ENCODE results near the gene DPF3. TPM values are rescaled to one million over a fixed set of nuclear protein-coding genes. Genes with fewer than 3 reads are reported as not detected.

Gene DPF3
- total RNA-seq, 1 experiment from 2014 or later: 0.31 TPM

- ATAC-seq (no peak), DNase-seq (ENCODE audit: low spot score) (no peak)
- TF ChIP-seq ZNF232 (CRISPR knock-in tag; IDR thresholded peaks at IDR 0.05) (no peak), ZBTB43 (CRISPR knock-in tag; IDR thresholded peaks at IDR 0.05) (no peak), RORB (CRISPR knock-in tag; IDR thresholded peaks at IDR 0.05) (no peak), ZNF532 (CRISPR knock-in tag; IDR thresholded peaks at IDR 0.05; ENCODE audit: borderline replicate concordance) (no peak), HMGXB4 (CRISPR knock-in tag; IDR thresholded peaks at IDR 0.05) (no peak), E2F1 (CRISPR knock-in tag; IDR thresholded peaks at IDR 0.05) (no peak), ERG (CRISPR knock-in tag; IDR thresholded peaks at IDR 0.05) (no peak), NFYB (CRISPR knock-in tag; conservative IDR thresholded peaks at IDR 0.05; ENCODE audit: low read depth) (no peak), NFATC4 (CRISPR knock-in tag; IDR thresholded peaks at IDR 0.05) (no peak), PREB (CRISPR knock-in tag; IDR thresholded peaks at IDR 0.05; ENCODE audit: borderline replicate concordance) (no peak), CREM (CRISPR knock-in tag; IDR thresholded peaks at IDR 0.05) (no peak), SOX15 (CRISPR knock-in tag; IDR thresholded peaks at IDR 0.05) (no peak), ZNF263 (CRISPR knock-in tag; IDR thresholded peaks at IDR 0.05; ENCODE audit: low read depth) (no peak), STAT6 (CRISPR knock-in tag; conservative IDR thresholded peaks at IDR 0.05; ENCODE audit: low read depth) (no peak), NR3C1 (CRISPR knock-in tag; conservative IDR thresholded peaks at IDR 0.05; ENCODE audit: low read depth) (no peak), ZNF396 (CRISPR knock-in tag; IDR thresholded peaks at IDR 0.05; ENCODE audit: borderline replicate concordance) (no peak), USF1 (CRISPR knock-in tag; IDR thresholded peaks at IDR 0.05) (no peak), JUN (CRISPR knock-in tag; IDR thresholded peaks at IDR 0.05) (no peak)
- no peaks in the 10 kb centered on the region for H3K27me3 Mint-ChIP-seq (ENCODE audit: low read depth)
- no peaks in the 10 kb centered on the region for H3K4me1 Mint-ChIP-seq
- no peak overlapping the region for H3K27ac Mint-ChIP-seq
- CTCF ChIA-PET: interaction anchor here (1.4 to 1.8 kb wide), 2 partner anchors 11 to 32 kb away, joined by 4 to 5 read pairs; no protein-coding TSS in a partner anchor
- H3K4me3 Mint-ChIP-seq: no peak overlapping the region
- H3K9me3 Mint-ChIP-seq: no peaks in the 10 kb centered on the region
- H3K36me3 Mint-ChIP-seq: no peaks in the 10 kb centered on the region
- POLR2A ChIA-PET: no interaction called here
Measured at GRCh38 chr14:72916174-72916573, 22.3 kb upstream of the DPF3 start.
